K562 treated with DMSO at 1 percent for 4 hours (cell line): ENCODE results near the gene SPINT4. TPM values are rescaled to one million over a fixed set of nuclear protein-coding genes. Genes with fewer than 3 reads are reported as not detected.

Source experiments
- total RNA-seq: library from RNA; unstranded; fragments of 300-600 nt; gene quantifications from 2 replicates; pipeline ENCODE4 v1.2.3, GENCODE V29; 2022; ENCODE audit not compliant: insufficient read depth

SPINT4 gene
- total RNA-seq = not detected in 2 replicates

GRCh38 chr20:45722047-45722446 lies at the start of gene SPINT4:
TSS of gene SPINT4 (plus strand) at chr20:45722347. CDS start at chr20:45722368, 21 bp downstream.

GRCh38 chr20:45701873-45702272 lies 20.3 kb upstream of the SPINT4 start, which contains the start of gene WFDC13:
TSS of gene WFDC13 (plus strand) at chr20:45702038. CDS start at chr20:45702124, 86 bp downstream.

GRCh38 chr20:45704969-45705637 lies 17.0 kb upstream of the SPINT4 start, which contains the start of gene WFDC10B:
TSS of gene WFDC10B (minus strand) at chr20:45705019. CDS start at chr20:45685992, 19,027 bp downstream.

Other genes with a start within 250 kb of the SPINT4 start
- not detected in 2 replicates for gene SPINT3, start 206.7 kb upstream of the SPINT4 start, total RNA-seq
- not detected in 2 replicates for gene WFDC6, start 182.9 kb upstream of the SPINT4 start, total RNA-seq
- gene EPPIN, start 174.9 kb upstream of the SPINT4 start, total RNA-seq = not detected in 2 replicates
- gene WFDC8, start 143.1 kb upstream of the SPINT4 start, total RNA-seq = not detected in 2 replicates
- not detected in 2 replicates for gene WFDC10A, start 92.6 kb upstream of the SPINT4 start, total RNA-seq
- gene WFDC9, start 91.1 kb upstream of the SPINT4 start, total RNA-seq = not detected in 2 replicates
- gene WFDC11, start 52.1 kb upstream of the SPINT4 start, total RNA-seq = not detected in 2 replicates
- gene WFDC13, start 20.3 kb upstream of the SPINT4 start, total RNA-seq = not detected in 2 replicates
- not detected in 2 replicates for gene WFDC10B, start 17.3 kb upstream of the SPINT4 start, total RNA-seq
- not detected in 2 replicates for gene WFDC3, start 69.5 kb downstream of the SPINT4 start, total RNA-seq
- 30.5 and 47.2 TPM in 2 replicates for gene DNTTIP1, start 69.6 kb downstream of the SPINT4 start, total RNA-seq
- 3.3 and 5.4 TPM in 2 replicates for gene UBE2C, start 90.3 kb downstream of the SPINT4 start, total RNA-seq
- not detected in 2 replicates for gene TNNC2, start 105.0 kb downstream of the SPINT4 start, total RNA-seq
- gene SNX21, start 111.5 kb downstream of the SPINT4 start, total RNA-seq = 0.53 and 2.0 TPM in 2 replicates
- gene ACOT8, start 135.0 kb downstream of the SPINT4 start, total RNA-seq = 50.2 and 57.2 TPM in 2 replicates
- 9.4 and 9.8 TPM in 2 replicates for gene ZSWIM3, start 135.3 kb downstream of the SPINT4 start, total RNA-seq
- 14.2 and 15.1 TPM in 2 replicates for gene ZSWIM1, start 158.9 kb downstream of the SPINT4 start, total RNA-seq
- not detected in 2 replicates for gene SPATA25, start 165.3 kb downstream of the SPINT4 start, total RNA-seq
- 2.0 and 5.7 TPM in 2 replicates for gene NEURL2, start 168.9 kb downstream of the SPINT4 start, total RNA-seq
- 69.3 and 82.0 TPM in 2 replicates for gene CTSA, start 169.0 kb downstream of the SPINT4 start, total RNA-seq
- gene PLTP, start 189.8 kb downstream of the SPINT4 start, total RNA-seq = 27.6 and 40.1 TPM in 2 replicates
- 21.4 and 22.9 TPM in 2 replicates for gene PCIF1, start 212.3 kb downstream of the SPINT4 start, total RNA-seq
- gene ZNF335, start 249.9 kb downstream of the SPINT4 start, total RNA-seq = 10.8 and 14.9 TPM in 2 replicates